Gastrocnemius medialis (tissue), 4 donors: ENCODE data around the gene GUCY2D. TPM values are rescaled to one million over a fixed set of nuclear protein-coding genes. Genes with fewer than 3 reads are reported as not detected.
A peak's percentile ranks its signal among the peaks of the same experiment; 100 is the strongest.
"Not testable (repeated sequence)": the region's sequence is repeated elsewhere in the genome, so short reads cannot be mapped to it uniquely, and the experiment has no call there.

Source experiments
- ATAC-seq, 2 donors: fragments of 150-250 bp; one replicate each; pipeline ENCODE4 v1.9.1; 2016
- DNase-seq, 2 donors: peaks; one replicate each; pipeline ENCODE4 v3.0.0-alpha.2; 2019
- H3K27ac ChIP-seq, 4 donors: fragments of 200-600 bp; sonication (generic); 1 replicate in 1 of 4; 2 replicates in 3 of 4; pipeline ENCODE4 v1.5.1; 2016 to 2018; ENCODE audit warnings: mild to moderate bottlenecking in 2 of 4, moderate library complexity in 1 of 4
- H3K27me3 ChIP-seq, 3 donors: fragments of 200-600 bp; sonication (generic) in 2 of 3; 1 replicate in 1 of 3; 2 replicates in 2 of 3; pipeline versions ENCODE4 v1.5.1 to v1.6.0; 2016 to 2019; ENCODE audit warnings: mild to moderate bottlenecking in 1 of 3, moderate library complexity in 1 of 3
- H3K36me3 ChIP-seq, 2 donors: fragments of 200-600 bp; sonication (generic) in 1 of 2; one replicate each; pipeline ENCODE4 v1.5.1; 2017 to 2018
- H3K4me1 ChIP-seq, 2 donors: fragments of 200-600 bp; sonication (generic) in 1 of 2; one replicate each; pipeline ENCODE4 v1.5.1; 2016 to 2017; ENCODE audit warnings: mild to moderate bottlenecking in 2 of 2
- H3K4me3 ChIP-seq, 4 donors: fragments of 200-600 bp; sonication (generic) in 3 of 4; 1 replicate in 1 of 4; 2 replicates in 3 of 4; pipeline ENCODE4 v1.5.1; 2016 to 2019; ENCODE audit warnings: mild to moderate bottlenecking in 2 of 4
- H3K9me3 ChIP-seq, 3 donors: fragments of 200-600 bp; sonication (generic) in 2 of 3; 1 replicate in 1 of 3; 2 replicates in 2 of 3; pipeline ENCODE4 v1.5.1; 2016 to 2019
- POLR2A ChIP-seq, 2 donors: fragments of 450-650 bp; IDR thresholded peaks; one replicate each; pipeline ENCODE4 v1.6.1; 2017; ENCODE audit warnings: antibody characterized with exemption in 2 of 2, mild to moderate bottlenecking in 2 of 2, moderate library complexity in 2 of 2
- in situ Hi-C, 4 donors: fragments of 200-750 bp; cut with MboI; loops; one replicate each; pipeline versions ENCODE4 v1.15.0 to v1.8.0; 2017; ENCODE audit warnings: low sequenced_read_pairs in 4 of 4
- intact Hi-C: fragments of 100-400 bp; cut with DNase I; formaldehyde crosslinking; loops from one replicate; pipeline ENCODE4 v1.15.1; 2023; ENCODE audit warnings: low total_unique reads
- total RNA-seq, 4 donors: library from RNA; depleted of rRNA; stranded (reverse); fragments of >200 nt; gene quantifications; one replicate each; pipeline versions ENCODE4 v1.1.0 to v1.2.3, GENCODE V29; 2016
- TF ChIP-seq, protein P1 (sequence below), 5 experiments: fragments of 450-650 bp in 3 of 5; fragments of 200-600 bp in 2 of 5; sonication (generic) in 2 of 5; IDR thresholded peaks in 4 of 5; conservative IDR thresholded peaks in 1 of 5; 1 replicate in 4 of 5; 2 replicates in 1 of 5; pipeline ENCODE4 v1.5.1; 2016 to 2019; ENCODE audit warnings: antibody characterized with exemption in 5 of 5, mild to moderate bottlenecking in 3 of 5, moderate library complexity in 3 of 5

Gene GUCY2D
- not detected for total RNA-seq

DNA sequence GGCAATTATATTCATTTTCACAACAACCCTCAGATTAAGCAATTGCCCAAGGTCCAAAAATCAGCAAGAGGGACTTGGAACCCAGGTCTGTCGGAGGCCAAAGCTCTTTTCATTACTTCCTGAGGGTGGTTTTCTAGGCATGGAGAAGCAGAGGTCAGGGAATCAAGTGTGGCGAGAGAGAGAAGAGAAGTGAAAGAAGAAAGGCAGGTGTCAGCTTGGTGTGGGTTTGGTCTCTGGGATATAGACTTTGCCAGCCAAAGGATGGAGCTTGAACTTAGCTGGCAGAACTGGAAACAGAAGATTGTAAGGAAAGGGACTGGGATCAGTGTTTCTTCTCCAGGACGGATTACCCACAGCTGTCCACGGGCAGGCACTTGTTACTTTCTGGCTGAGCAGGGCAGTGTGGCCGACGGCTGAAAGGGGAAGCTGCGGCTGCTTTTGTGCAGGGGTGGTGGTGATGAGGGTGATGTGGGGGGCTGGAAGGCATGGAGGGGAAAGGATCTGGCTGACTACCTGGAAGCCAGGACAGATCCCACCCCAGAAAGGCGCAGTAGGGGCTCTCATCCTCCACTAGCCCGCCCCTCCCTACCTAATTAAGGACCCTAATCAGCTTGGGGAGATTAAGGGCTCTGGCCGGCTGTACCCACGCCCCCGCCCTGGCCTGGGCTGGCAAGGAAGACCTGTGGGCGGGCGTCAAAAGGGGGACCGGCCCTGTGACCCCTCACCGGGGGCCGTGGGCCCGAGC, at the start of gene GUCY2D:
GUCY2D (plus strand) TSS at position 640 of the 745 bp plus-strand sequence. CDS start 433 bp downstream, outside the sequence.
- Histone ChIP-seq H3K4me1 (peaks cover 0 to 6% of the 10 kb centered on the region in 2 donors), H3K9me3 (no peaks in the 10 kb centered on the region), H3K27me3 (peaks cover 30 to 50% (median 35%) of the 10 kb centered on the region in 3 donors), H3K27ac (no peak within 1 kb of the TSS), H3K4me3 (peak within 1 kb of the TSS; percentile 10 to 44 (median 34)), H3K36me3 (no peaks in the 10 kb centered on the region)
- DNase-seq (no peak), ATAC-seq (no peak)
- intact Hi-C loops (no loop called here), in situ Hi-C loops (no loop called here)
- TF ChIP-seq POLR2A (IDR thresholded peaks at IDR 0.05): no peak
- TF ChIP-seq, protein P1, sequence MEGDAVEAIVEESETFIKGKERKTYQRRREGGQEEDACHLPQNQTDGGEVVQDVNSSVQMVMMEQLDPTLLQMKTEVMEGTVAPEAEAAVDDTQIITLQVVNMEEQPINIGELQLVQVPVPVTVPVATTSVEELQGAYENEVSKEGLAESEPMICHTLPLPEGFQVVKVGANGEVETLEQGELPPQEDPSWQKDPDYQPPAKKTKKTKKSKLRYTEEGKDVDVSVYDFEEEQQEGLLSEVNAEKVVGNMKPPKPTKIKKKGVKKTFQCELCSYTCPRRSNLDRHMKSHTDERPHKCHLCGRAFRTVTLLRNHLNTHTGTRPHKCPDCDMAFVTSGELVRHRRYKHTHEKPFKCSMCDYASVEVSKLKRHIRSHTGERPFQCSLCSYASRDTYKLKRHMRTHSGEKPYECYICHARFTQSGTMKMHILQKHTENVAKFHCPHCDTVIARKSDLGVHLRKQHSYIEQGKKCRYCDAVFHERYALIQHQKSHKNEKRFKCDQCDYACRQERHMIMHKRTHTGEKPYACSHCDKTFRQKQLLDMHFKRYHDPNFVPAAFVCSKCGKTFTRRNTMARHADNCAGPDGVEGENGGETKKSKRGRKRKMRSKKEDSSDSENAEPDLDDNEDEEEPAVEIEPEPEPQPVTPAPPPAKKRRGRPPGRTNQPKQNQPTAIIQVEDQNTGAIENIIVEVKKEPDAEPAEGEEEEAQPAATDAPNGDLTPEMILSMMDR (IDR thresholded peaks at IDR 0.05 in 4 of 5, conservative IDR thresholded peaks at IDR 0.05 in 1 of 5): no peak

DNA sequence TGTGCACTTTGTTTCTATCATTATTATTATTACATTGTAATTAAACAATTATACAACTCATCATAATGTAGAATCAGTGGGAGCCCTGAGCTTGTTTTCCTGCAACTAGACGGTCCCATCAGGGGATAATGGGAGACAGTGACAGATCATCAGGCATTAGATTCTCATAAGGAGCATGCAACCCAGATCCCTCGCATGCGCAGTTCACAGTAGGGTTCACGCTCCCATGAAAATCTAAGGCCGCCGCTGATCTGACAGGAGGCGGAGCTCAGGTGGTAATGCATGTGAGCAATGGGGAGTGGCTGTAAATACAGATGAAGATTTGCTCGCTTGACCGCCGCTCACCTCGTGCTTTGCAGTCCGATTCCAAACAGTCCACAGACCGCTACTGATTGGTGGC, 49.1 kb upstream of the GUCY2D start:
- intact Hi-C loops, H3K27ac ChIP-seq: not testable (repeated sequence)

DNA sequence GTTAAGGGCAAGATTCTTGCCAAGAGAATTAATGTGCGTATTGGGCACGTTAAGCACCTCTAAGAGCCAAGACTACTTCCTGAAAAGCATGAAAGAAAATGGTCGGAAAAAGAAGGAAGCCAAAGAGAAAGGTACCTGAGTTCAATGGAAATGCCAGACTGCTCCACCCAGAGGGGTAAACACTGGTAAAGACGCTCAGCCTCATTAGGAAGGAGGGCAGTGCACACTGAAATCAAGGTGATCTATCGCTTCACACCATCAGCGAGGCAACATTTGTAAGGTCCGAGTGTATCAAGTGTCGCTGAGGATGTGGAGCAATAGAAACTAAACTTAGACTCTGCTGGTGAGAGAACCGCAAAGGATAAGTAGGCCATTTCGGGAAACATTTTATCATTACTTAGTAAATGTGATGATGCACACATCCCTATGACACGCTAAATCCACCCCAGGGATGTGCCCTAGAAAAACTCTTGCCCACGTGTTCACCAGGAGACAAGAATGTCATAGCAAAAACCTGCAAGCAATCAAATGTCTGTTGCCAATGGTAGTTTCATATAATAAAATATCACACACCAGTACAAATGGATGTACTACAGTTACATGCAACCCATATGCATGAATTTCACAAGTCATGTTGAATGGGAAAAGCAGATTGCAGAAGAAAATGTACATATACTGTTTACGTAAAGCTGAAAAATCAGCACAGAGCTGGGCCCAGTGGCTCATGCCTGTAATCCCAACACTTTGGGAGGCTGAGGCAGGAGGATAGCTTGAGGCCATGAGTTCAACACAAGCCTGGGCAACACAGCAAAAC, 46.8 kb upstream of the GUCY2D start:
- H3K4me3 ChIP-seq: no peak overlapping the region
- no peak overlapping the region for H3K27ac ChIP-seq
- TF ChIP-seq, protein P1 (IDR thresholded peaks at IDR 0.05 in 4 of 5, conservative IDR thresholded peaks at IDR 0.05 in 1 of 5): no peak
- TF ChIP-seq POLR2A (IDR thresholded peaks at IDR 0.05): no peak
- no peaks in the 10 kb centered on the region for H3K36me3 ChIP-seq
- no peaks in the 10 kb centered on the region for H3K9me3 ChIP-seq
- intact Hi-C loops (no loop called here), in situ Hi-C loops (no loop called here)
- no peaks in the 10 kb centered on the region for H3K4me1 ChIP-seq
- no peaks in the 10 kb centered on the region for H3K27me3 ChIP-seq
- DNase-seq: no peak
- ATAC-seq: no peak

More for the DNA sequence above, 49.1 kb upstream of the GUCY2D start:
- DNase-seq, H3K4me1 ChIP-seq, H3K27me3 ChIP-seq, in situ Hi-C loops, H3K4me3 ChIP-seq, ATAC-seq, H3K9me3 ChIP-seq: not testable (repeated sequence)
- H3K36me3 ChIP-seq: peaks cover 0 to 18% of the 10 kb centered on the region in 2 donors

DNA sequence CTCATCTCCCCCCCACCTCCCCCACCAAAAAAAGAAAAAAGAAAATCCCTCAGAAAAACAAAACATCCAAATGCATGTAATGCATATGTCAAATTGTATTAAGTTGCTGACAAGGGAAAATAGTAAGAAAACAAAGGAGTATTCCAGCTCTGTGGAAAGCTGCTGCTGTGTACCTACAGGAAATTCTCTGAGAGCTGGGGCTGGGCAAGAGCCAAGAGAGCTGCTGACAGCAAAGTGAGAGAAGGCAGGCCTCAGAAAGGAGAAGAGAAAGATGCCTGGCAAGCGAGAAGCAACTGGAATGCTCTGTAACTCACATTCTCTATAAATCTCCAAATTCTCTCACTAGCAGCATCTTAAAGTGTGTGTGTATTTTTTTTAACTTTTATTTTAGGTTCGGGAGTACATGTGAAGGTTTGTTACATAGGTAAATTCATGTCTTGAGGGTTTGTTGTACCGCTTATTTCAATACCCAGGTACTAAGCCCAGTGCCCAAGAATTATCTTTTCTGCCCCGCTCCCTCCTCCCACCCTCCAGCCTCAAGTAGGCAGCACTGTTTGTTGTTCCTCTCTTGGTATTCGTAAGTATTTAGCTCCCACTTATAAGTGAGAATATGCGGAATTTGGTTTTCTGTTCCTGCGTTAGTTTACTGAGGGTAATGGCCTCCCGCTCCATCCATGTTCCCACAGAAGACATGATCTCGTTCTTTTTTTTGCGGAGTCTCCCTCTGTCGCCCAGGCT, 46.0 kb upstream of the GUCY2D start:
- DNase-seq (no peak), ATAC-seq (no peak)
- H3K27ac ChIP-seq: no peak overlapping the region
- in situ Hi-C loops (no loop called here), intact Hi-C loops (no loop called here)
- no peak overlapping the region for H3K4me3 ChIP-seq
- no peaks in the 10 kb centered on the region for H3K9me3 ChIP-seq
- TF ChIP-seq, protein P1 (IDR thresholded peaks at IDR 0.05 in 4 of 5, conservative IDR thresholded peaks at IDR 0.05 in 1 of 5): no peak
- no peak for TF ChIP-seq POLR2A (IDR thresholded peaks at IDR 0.05)
- H3K27me3 ChIP-seq: no peaks in the 10 kb centered on the region
- H3K36me3 ChIP-seq: no peaks in the 10 kb centered on the region
- no peaks in the 10 kb centered on the region for H3K4me1 ChIP-seq
